Neural cell (in vitro differentiated cells): Measurements from ENCODE around the gene ATP11A.

Experiments used
- CTCF ChIP-seq: fragments of 450-650 bp; IDR thresholded peaks from 2 replicates; pipeline ENCODE4 v1.5.1; 2014; ENCODE audit warnings: antibody characterized with exemption, mild to moderate bottlenecking, moderate library complexity; ENCODE audit not compliant: poor library complexity, severe bottlenecking
- EP300 ChIP-seq: fragments of 450-650 bp; conservative IDR thresholded peaks from 2 replicates; pipeline ENCODE4 v1.6.1; 2014; ENCODE audit warnings: antibody characterized with exemption, mild to moderate bottlenecking, moderate library complexity; ENCODE audit not compliant: poor library complexity, severe bottlenecking
- EZH2 ChIP-seq: fragments of 200-600, 300-800 bp; shearing (Covaris generic), sonication (generic); IDR thresholded peaks from 2 replicates; pipeline ENCODE4 v1.6.1; 2014; ENCODE audit warnings: antibody characterized with exemption, low read length, borderline replicate concordance, mild to moderate bottlenecking; ENCODE audit not compliant: insufficient read depth, poor library complexity, severe bottlenecking
- POLR2AphosphoS5 ChIP-seq: IDR thresholded peaks from 2 replicates; pipeline ENCODE4 v1.6.1; 2012
- RAD21 ChIP-seq: fragments of 450-650 bp; conservative IDR thresholded peaks from 2 replicates; pipeline ENCODE4 v1.6.1; 2014; ENCODE audit warnings: antibody characterized with exemption, mild to moderate bottlenecking, moderate library complexity
- SMC3 ChIP-seq: fragments of 450-650 bp; conservative IDR thresholded peaks from 2 replicates; pipeline ENCODE4 v1.6.1; 2014; ENCODE audit warnings: antibody characterized with exemption, mild to moderate bottlenecking, moderate library complexity; ENCODE audit not compliant: poor library complexity

GRCh38 chr13:112731667-112732616 is 42.1 kb downstream of the ATP11A start:
- no peak for TF ChIP-seq POLR2AphosphoS5
- no peak for TF ChIP-seq SMC3
- no peak for TF ChIP-seq CTCF
- no peak for TF ChIP-seq RAD21
- no peak for TF ChIP-seq EP300
- no peak for TF ChIP-seq EZH2
